Suprapubic skin (tissue), 4 donors: ENCODE data around the gene FITM2.

Source experiments
- CTCF ChIP-seq, 2 donors: fragments of 200-600 bp in 1 of 2; fragments of 450-650 bp in 1 of 2; sonication (generic) in 1 of 2; IDR thresholded peaks; one replicate each; pipeline ENCODE4 v1.5.1; 2016 to 2019; ENCODE audit warnings: antibody characterized with exemption in 2 of 2, mild to moderate bottlenecking in 1 of 2, moderate library complexity in 1 of 2
- EP300 ChIP-seq: sonication (generic); formaldehyde crosslinking; IDR thresholded peaks from one replicate; pipeline ENCODE4 v1.6.1; 2017; ENCODE audit warnings: antibody characterized with exemption
- POLR2A ChIP-seq, 2 donors: fragments of 450-650 bp; IDR thresholded peaks; one replicate each; pipeline ENCODE4 v1.6.1; 2017; ENCODE audit warnings: antibody characterized with exemption in 2 of 2, mild to moderate bottlenecking in 2 of 2, moderate library complexity in 2 of 2
- POLR2AphosphoS5 ChIP-seq, 3 donors: sonication (generic); formaldehyde crosslinking; IDR thresholded peaks; one replicate each; pipeline ENCODE4 v1.6.1; 2017; ENCODE audit warnings: antibody characterized with exemption in 3 of 3

GRCh38 chr20:44319839-44320422 is 8.9 kb upstream of the FITM2 start:
- TF ChIP-seq CTCF (IDR thresholded peaks at IDR 0.05) (no peak), POLR2AphosphoS5 (IDR thresholded peaks at IDR 0.05) (no peak), POLR2A (IDR thresholded peaks at IDR 0.05) (no peak), EP300 (no peak)
